Lung (tissue), 12 donors: Measurements from ENCODE around the gene NNT. TPM values are rescaled to one million over a fixed set of nuclear protein-coding genes. Genes with fewer than 3 reads are reported as not detected.

Experiments
- ATAC-seq: fragments of 200-7000 bp; cut with Tn5 transposase; one replicate; pipeline ENCODE4 v1.9.1; 2020; ENCODE audit warnings: moderate number of reproducible peaks; ENCODE audit not compliant: insufficient read depth, low FRiP score
- DNase-seq, 3 donors: peaks; one replicate each; pipeline ENCODE4 v3.0.0-alpha.2; 2013 to 2017
- H3K27ac ChIP-seq, 2 donors: one replicate each; pipeline ENCODE4 v1.5.1; 2013; ENCODE audit warnings: mild to moderate bottlenecking in 2 of 2, moderate library complexity in 2 of 2, control low read depth in 1 of 2, inconsistent platforms in 1 of 2, low read depth in 1 of 2, low read length in 1 of 2
- H3K27me3 ChIP-seq, 3 donors: one replicate each; pipeline ENCODE4 v1.5.1; 2013; ENCODE audit warnings: low read length in 2 of 3; ENCODE audit not compliant: control insufficient read depth in 3 of 3, insufficient read depth in 3 of 3
- H3K36me3 ChIP-seq, 4 donors: one replicate each; pipeline ENCODE4 v1.5.1; 2013; ENCODE audit warnings: low read length in 4 of 4, mild to moderate bottlenecking in 1 of 4, moderate library complexity in 1 of 4; ENCODE audit not compliant: control insufficient read depth in 4 of 4, insufficient read depth in 4 of 4
- H3K4me1 ChIP-seq, 5 donors: one replicate each; pipeline ENCODE4 v1.5.1; 2013; ENCODE audit warnings: low read length in 5 of 5, mild to moderate bottlenecking in 2 of 5, moderate library complexity in 1 of 5; ENCODE audit not compliant: control insufficient read depth in 5 of 5, insufficient read depth in 5 of 5
- H3K4me3 ChIP-seq: one replicate; pipeline ENCODE4 v1.5.1; 2013; ENCODE audit warnings: mild to moderate bottlenecking, control low read depth, moderate library complexity
- H3K9ac ChIP-seq, 2 donors: one replicate each; pipeline ENCODE4 v1.5.1; 2013; ENCODE audit warnings: low read length in 2 of 2, control low read depth in 1 of 2; ENCODE audit not compliant: insufficient read depth in 1 of 2
- H3K9me3 ChIP-seq, 4 donors: one replicate each; pipeline ENCODE4 v1.5.1; 2013; ENCODE audit warnings: low read length in 3 of 4, mild to moderate bottlenecking in 1 of 4, moderate library complexity in 1 of 4; ENCODE audit not compliant: control insufficient read depth in 4 of 4, insufficient read depth in 3 of 4
- CTCF ChIP-seq: IDR thresholded peaks from 2 replicates; pipeline ENCODE4 v1.5.1; 2012; ENCODE audit warnings: mild to moderate bottlenecking; ENCODE audit errors: control extremely low read depth, extremely low read depth
- WGBS, 2 donors: extraction: QIAGEN DNeasy Blood & Tissue Kit; methylation state at CpG; one replicate each; pipeline ENCODE4 v1.1.7; 2013; 5-methylcytosine and 5-hydroxymethylcytosine counted together
- polyA plus RNA-seq, 2 donors: library from polyadenylated mRNA; stranded (reverse); fragments of 200-250 nt; gene quantifications; one replicate each; pipeline ENCODE4 v1.2.1, GENCODE V29; 2013
- total RNA-seq, 2 donors: library from RNA; depleted of rRNA in 1 of 2; stranded (reverse); fragments of >200 nt in 1 of 2; gene quantifications; one replicate each; pipeline ENCODE4 v1.2.1, GENCODE V29; 2014 to 2021
- donor health status: control.
- donor health status: control.
- donor health status: Bipolar disorder and iron deficiency.
- donor health status: healthy.
- donor health status: DM: yes; HTN: yes; CAD: no.

Gene NNT
- total and polyA plus RNA-seq, 4 donors: 8.5 to 96.9 (median 35.0) TPM

GRCh38 chr5:43565043-43565442, 37.9 kb upstream of the NNT start:
- peaks cover 0 to 11% (median 7%) of the 10 kb centered on the region in 5 donors for H3K4me1 ChIP-seq
- H3K27me3 ChIP-seq: no peaks in the 10 kb centered on the region
- H3K9me3 ChIP-seq: no peaks in the 10 kb centered on the region
- H3K9ac ChIP-seq: no peak overlapping the region
- H3K4me3 ChIP-seq: no peak overlapping the region
- DNase-seq: no peak
- 89 to 92% methylated on average over 5 of the region's 5 CpGs for WGBS, 2 donors
- TF ChIP-seq CTCF: no peak
- H3K27ac ChIP-seq: no peak overlapping the region
- no peaks in the 10 kb centered on the region for H3K36me3 ChIP-seq
- ATAC-seq: no peak

- WGBS, 2 donors: 85 to 92% methylated on average over 3 of the region's 3 CpGs
- H3K9ac ChIP-seq: no peak overlapping the region
- no peak for DNase-seq
- no peaks in the 10 kb centered on the region for H3K27me3 ChIP-seq
- ATAC-seq: no peak
- no peak for TF ChIP-seq CTCF
- H3K9me3 ChIP-seq: no peaks in the 10 kb centered on the region
- no peak overlapping the region for H3K27ac ChIP-seq
- H3K36me3 ChIP-seq: no peaks in the 10 kb centered on the region
- no peak overlapping the region for H3K4me3 ChIP-seq
- H3K4me1 ChIP-seq: peaks cover 0 to 37% (median 13%) of the 10 kb centered on the region in 5 donors
These were observed 35.0 kb upstream of the NNT start for GRCh38 chr5:43567967-43568366.

- no peaks in the 10 kb centered on the region for H3K36me3 ChIP-seq
- WGBS, 2 donors: 78 to 92% methylated on average over 4 of the region's 4 CpGs
- H3K9ac ChIP-seq: no peak overlapping the region
- ATAC-seq (no peak), DNase-seq (no peak)
- TF ChIP-seq CTCF: no peak
- no peaks in the 10 kb centered on the region for H3K27me3 ChIP-seq
- H3K4me1 ChIP-seq: peaks cover 0 to 39% (median 13%) of the 10 kb centered on the region in 5 donors
- no peak overlapping the region for H3K27ac ChIP-seq
- H3K4me3 ChIP-seq: no peak overlapping the region
- no peaks in the 10 kb centered on the region for H3K9me3 ChIP-seq
These were observed 33.7 kb upstream of the NNT start for GRCh38 chr5:43569236-43569746.
